WERI-Rb-1 (cell line): ENCODE data around the gene IL17RA.

ENCODE experiments used
- DNase-seq: peaks from one replicate; pipeline ENCODE4 v3.0.0-alpha.2; 2020
- H3K27ac ChIP-seq: fragments of 250-450 bp; sonication (Bioruptor Pico); 2 replicates; pipeline ENCODE4 v1.5.1; 2020; ENCODE audit warnings: mild to moderate bottlenecking, moderate library complexity
- H3K27me3 ChIP-seq: fragments of 250-450 bp; sonication (Bioruptor Pico); 2 replicates; pipeline ENCODE4 v1.5.1; 2021; ENCODE audit warnings: mild to moderate bottlenecking, low read depth, moderate library complexity; ENCODE audit not compliant: insufficient read depth, severe bottlenecking
- H3K36me3 ChIP-seq: fragments of 250-450 bp; sonication (Bioruptor Pico); 2 replicates; pipeline ENCODE4 v1.5.1; 2020; ENCODE audit warnings: mild to moderate bottlenecking, moderate library complexity
- H3K4me3 ChIP-seq: 2 replicates; pipeline ENCODE4 v1.5.1; 2011; ENCODE audit warnings: low read depth, mild to moderate bottlenecking, control low read depth, low read length
- H3K9me3 ChIP-seq: fragments of 250-450 bp; sonication (Bioruptor Pico); 2 replicates; pipeline ENCODE4 v1.5.1; 2021; ENCODE audit warnings: mild to moderate bottlenecking, moderate library complexity; ENCODE audit not compliant: severe bottlenecking
- TF ChIP-seq, protein P1 (sequence below): IDR thresholded peaks from 2 replicates; pipeline ENCODE4 v1.5.1; 2011; ENCODE audit warnings: low read depth, mild to moderate bottlenecking, control low read depth, inconsistent platforms, low read length

IL17RA gene

DNA sequence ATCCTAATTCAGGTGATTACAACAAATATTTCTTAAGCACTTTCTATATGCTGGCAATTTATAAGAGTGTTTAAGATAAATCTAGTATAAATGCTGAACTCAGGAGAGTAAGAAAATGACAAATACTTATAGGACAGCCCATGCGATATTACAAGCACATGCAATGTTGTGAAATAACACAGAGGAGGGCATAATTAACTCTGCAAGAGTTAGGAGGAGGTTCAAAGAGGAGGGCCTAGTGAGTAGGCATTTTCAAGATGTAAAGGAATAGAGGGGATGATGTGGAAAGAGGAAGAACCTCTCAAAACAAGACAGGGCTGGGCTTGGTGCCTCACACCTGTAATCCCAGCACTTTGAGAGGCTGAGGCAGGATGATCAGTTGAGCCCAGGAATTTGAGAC lies 37.1 kb upstream of the IL17RA start:
- TF ChIP-seq, protein P1, sequence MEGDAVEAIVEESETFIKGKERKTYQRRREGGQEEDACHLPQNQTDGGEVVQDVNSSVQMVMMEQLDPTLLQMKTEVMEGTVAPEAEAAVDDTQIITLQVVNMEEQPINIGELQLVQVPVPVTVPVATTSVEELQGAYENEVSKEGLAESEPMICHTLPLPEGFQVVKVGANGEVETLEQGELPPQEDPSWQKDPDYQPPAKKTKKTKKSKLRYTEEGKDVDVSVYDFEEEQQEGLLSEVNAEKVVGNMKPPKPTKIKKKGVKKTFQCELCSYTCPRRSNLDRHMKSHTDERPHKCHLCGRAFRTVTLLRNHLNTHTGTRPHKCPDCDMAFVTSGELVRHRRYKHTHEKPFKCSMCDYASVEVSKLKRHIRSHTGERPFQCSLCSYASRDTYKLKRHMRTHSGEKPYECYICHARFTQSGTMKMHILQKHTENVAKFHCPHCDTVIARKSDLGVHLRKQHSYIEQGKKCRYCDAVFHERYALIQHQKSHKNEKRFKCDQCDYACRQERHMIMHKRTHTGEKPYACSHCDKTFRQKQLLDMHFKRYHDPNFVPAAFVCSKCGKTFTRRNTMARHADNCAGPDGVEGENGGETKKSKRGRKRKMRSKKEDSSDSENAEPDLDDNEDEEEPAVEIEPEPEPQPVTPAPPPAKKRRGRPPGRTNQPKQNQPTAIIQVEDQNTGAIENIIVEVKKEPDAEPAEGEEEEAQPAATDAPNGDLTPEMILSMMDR = no peak
- Histone ChIP-seq H3K27ac (no peak overlapping the region), H3K27me3 (peaks cover 82% of the 10 kb centered on the region), H3K4me3 (no peak overlapping the region), H3K9me3 (no peaks in the 10 kb centered on the region), H3K36me3 (no peaks in the 10 kb centered on the region)
- DNase-seq = no peak

DNA sequence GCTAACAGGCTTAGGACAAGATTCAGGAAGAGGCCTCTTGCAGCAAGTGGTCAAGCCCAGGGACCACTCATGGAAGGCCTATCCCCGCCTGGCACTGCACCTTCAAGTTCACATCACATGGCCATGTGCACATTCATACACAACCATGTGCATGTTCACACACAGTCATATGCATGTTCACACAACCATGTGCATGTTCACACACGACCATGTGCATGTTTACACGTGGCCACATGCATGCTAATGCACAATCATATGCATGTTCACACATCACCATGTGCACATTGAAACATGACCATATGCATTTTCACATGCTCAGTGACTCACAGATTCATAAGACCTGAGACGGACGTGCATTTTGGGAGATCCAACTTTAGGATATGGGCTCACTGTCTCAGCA lies 28.7 kb upstream of the IL17RA start:
- Histone ChIP-seq H3K27me3 (peaks cover 69% of the 10 kb centered on the region), H3K9me3 (no peaks in the 10 kb centered on the region), H3K36me3 (no peaks in the 10 kb centered on the region), H3K27ac (no peak overlapping the region), H3K4me3 (no peak overlapping the region)
- TF ChIP-seq, protein P1 = no peak
- DNase-seq = no peak

DNA sequence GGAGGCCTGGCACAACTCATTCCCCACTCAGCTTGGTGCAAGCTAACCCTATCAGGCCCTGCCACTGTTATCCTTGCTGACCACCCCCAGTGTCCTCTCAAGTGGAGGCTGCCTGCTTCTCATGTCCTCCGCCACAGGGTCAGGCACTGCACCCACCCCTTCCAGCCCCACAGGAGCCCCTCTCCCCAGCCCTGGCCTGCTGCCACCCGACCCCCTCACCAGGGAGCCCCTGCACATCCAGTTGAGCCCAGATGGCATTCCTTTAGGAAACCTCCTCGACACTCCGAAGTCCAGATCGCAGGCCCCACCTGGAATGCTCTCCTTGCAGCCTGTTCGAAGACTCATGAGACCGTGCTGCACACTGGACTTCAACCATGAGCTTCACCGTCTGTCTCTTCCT lies 28.0 kb upstream of the IL17RA start:
- Histone ChIP-seq H3K36me3 (no peaks in the 10 kb centered on the region), H3K4me3 (no peak overlapping the region), H3K9me3 (no peaks in the 10 kb centered on the region), H3K27me3 (peaks cover 70% of the 10 kb centered on the region), H3K27ac (no peak overlapping the region)
- TF ChIP-seq, protein P1 = no peak
- DNase-seq = no peak

DNA sequence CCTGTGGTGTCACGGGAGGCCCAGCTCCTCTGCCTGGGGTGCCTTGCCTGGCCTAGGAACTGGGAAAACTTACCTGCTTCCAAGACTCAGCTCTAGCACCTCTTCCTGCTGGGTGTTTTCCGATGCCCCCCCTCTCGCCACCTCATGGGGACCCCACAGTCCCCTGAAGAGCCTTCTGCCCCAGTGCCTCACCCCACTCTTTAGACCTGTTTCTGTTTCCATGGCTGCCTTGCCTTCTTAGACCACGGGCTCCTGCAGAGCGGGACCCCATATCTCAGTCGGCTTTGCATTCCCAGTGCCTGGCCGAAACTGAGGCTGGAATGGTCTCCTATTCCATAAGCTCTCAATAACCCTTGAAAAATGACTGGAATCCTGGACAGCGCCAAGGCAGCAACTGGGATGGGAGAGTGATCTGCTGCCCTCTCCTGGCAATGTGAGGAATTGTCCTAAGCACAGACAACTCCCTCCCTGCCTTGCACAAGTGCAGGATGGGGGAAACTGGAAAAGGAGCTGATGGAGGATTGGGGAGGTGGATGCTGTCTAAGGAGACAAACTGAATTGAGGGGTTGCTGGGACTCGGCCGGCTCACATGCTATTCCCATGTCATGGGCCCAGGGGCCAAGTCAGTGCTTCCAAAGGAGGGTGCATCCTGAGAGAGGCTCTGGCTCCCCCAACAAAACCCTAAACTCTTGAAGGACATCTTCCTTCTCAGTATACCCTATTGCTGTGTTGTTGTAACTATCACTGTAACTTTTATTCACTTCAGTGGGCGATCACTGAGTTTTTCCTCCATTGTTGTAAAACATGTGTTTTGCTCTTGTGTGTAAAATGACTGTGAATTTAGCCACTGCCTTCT lies 26.6 kb upstream of the IL17RA start:
- H3K4me3 ChIP-seq = no peak overlapping the region
- H3K27me3 ChIP-seq = peaks cover 62% of the 10 kb centered on the region
- TF ChIP-seq, protein P1 = peak; percentile 89
- DNase-seq = peak; percentile 61
- no peaks in the 10 kb centered on the region for H3K36me3 ChIP-seq
- H3K27ac ChIP-seq = no peak overlapping the region
- no peaks in the 10 kb centered on the region for H3K9me3 ChIP-seq

DNA sequence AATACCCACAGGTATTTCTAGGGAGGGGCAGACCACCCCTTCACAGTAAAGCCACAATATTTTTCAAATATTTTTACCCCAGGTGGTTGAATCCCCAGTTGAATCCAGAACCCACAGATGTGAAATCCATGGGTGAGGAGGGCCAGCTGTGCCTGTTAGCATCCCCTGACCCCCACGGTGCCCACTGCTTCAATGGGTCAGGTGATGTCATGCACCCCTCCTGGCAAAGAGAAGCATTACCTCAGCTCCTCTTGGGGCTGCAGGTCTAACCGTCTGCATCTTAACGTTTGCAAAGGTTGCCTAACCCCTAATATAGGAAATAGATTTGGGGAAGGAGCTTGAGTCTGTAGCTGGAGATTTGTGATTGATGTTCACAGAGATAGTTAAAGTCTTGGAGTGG lies 24.7 kb upstream of the IL17RA start:
- no peak for DNase-seq
- TF ChIP-seq, protein P1 = no peak
- Histone ChIP-seq H3K9me3 (no peaks in the 10 kb centered on the region), H3K4me3 (no peak overlapping the region), H3K36me3 (no peaks in the 10 kb centered on the region), H3K27ac (no peak overlapping the region), H3K27me3 (peaks cover 51% of the 10 kb centered on the region)
